Type B pancreatic cell (in vitro differentiated cells): ENCODE measurements around the gene TMEM167A. TPM values are rescaled to one million over a fixed set of nuclear protein-coding genes. Genes with fewer than 3 reads are reported as not detected.

ENCODE experiments used
- DNase-seq: peaks from one replicate; pipeline ENCODE4 v3.0.0; 2021; ENCODE audit warnings: mixed read lengths; ENCODE audit not compliant: unreplicated experiment; ENCODE audit errors: extremely low spot score
- H3K27ac Mint-ChIP-seq: 2 replicates; pipeline ENCODE4 v1.8.0; 2021; ENCODE audit warnings: mild to moderate bottlenecking, mixed read lengths
- H3K27me3 Mint-ChIP-seq: 2 replicates; pipeline ENCODE4 v1.8.0; 2021; ENCODE audit warnings: mixed read lengths
- H3K36me3 Mint-ChIP-seq: 2 replicates; pipeline ENCODE4 v1.8.0; 2021; ENCODE audit warnings: mixed read lengths
- H3K4me1 Mint-ChIP-seq: one replicate; pipeline ENCODE4 v1.8.0; 2021; ENCODE audit warnings: mixed read lengths; ENCODE audit not compliant: unreplicated experiment
- H3K4me3 Mint-ChIP-seq: 2 replicates; pipeline ENCODE4 v1.8.0; 2021; ENCODE audit warnings: mild to moderate bottlenecking, mixed read lengths
- H3K9me3 Mint-ChIP-seq: 2 replicates; pipeline ENCODE4 v1.8.0; 2021; ENCODE audit warnings: mixed read lengths
- total RNA-seq: library from RNA; stranded (reverse); gene quantifications from 2 replicates; pipeline ENCODE4 v1.2.1, GENCODE V29; 2021; ENCODE audit warnings: low replicate concordance
- TF ChIP-seq, protein P1 (sequence below): fragments of 200-600 bp; sonication (generic); conservative IDR thresholded peaks from 2 replicates; pipeline ENCODE4 v1.5.0; 2021; ENCODE audit warnings: antibody characterized with exemption, mild to moderate bottlenecking

TMEM167A gene
- total RNA-seq, 1 donor from 2014 or later = 107 TPM

GRCh38 chr5:83035373-83036100 lies 41.7 kb downstream of the TMEM167A start:
- H3K4me1 Mint-ChIP-seq = peaks cover 39% of the 10 kb centered on the region
- TF ChIP-seq, protein P1, sequence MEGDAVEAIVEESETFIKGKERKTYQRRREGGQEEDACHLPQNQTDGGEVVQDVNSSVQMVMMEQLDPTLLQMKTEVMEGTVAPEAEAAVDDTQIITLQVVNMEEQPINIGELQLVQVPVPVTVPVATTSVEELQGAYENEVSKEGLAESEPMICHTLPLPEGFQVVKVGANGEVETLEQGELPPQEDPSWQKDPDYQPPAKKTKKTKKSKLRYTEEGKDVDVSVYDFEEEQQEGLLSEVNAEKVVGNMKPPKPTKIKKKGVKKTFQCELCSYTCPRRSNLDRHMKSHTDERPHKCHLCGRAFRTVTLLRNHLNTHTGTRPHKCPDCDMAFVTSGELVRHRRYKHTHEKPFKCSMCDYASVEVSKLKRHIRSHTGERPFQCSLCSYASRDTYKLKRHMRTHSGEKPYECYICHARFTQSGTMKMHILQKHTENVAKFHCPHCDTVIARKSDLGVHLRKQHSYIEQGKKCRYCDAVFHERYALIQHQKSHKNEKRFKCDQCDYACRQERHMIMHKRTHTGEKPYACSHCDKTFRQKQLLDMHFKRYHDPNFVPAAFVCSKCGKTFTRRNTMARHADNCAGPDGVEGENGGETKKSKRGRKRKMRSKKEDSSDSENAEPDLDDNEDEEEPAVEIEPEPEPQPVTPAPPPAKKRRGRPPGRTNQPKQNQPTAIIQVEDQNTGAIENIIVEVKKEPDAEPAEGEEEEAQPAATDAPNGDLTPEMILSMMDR = no peak
- no peaks in the 10 kb centered on the region for H3K9me3 Mint-ChIP-seq
- no peak for DNase-seq
- H3K27me3 Mint-ChIP-seq = no peaks in the 10 kb centered on the region
- no peak overlapping the region for H3K4me3 Mint-ChIP-seq
- no peaks in the 10 kb centered on the region for H3K36me3 Mint-ChIP-seq
- no peak overlapping the region for H3K27ac Mint-ChIP-seq

DNA sequence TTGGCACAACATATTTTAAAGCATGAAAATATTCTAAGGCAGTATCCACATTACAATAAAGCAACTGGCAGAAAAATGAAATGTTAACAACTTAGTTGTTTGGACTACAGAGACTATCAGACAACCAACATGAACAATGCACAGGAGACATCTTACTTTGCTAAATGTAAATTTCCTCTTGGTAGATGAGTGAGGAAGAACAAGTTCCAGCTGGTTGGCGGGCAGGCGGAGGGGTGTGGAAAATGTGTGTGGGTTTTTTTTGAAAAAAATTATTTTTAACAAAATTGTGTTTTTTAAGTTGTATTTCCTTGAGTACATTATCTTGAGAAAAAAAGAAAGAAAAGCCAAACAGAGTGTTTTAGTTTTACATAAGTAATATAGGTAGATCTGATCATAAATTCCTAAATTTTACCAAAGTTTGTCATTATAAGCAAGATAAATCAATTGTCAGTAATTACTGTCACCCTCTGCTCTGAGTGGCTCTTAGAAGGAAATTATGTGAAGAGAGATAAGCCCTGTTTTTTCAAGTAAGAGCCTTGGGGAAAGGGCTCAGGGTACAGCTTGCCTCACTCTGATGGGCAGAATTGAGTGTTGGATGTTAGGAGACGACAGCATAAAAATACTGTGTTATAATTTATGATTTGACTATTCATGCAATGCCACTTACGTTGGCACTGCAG lies 42.5 kb downstream of the TMEM167A start:
- DNase-seq = no peak
- Mint-ChIP-seq H3K27me3 (no peaks in the 10 kb centered on the region), H3K27ac (no peak overlapping the region), H3K4me3 (no peak overlapping the region), H3K9me3 (no peaks in the 10 kb centered on the region), H3K36me3 (no peaks in the 10 kb centered on the region), H3K4me1 (peaks cover 39% of the 10 kb centered on the region)
- TF ChIP-seq, protein P1 = no peak

DNA sequence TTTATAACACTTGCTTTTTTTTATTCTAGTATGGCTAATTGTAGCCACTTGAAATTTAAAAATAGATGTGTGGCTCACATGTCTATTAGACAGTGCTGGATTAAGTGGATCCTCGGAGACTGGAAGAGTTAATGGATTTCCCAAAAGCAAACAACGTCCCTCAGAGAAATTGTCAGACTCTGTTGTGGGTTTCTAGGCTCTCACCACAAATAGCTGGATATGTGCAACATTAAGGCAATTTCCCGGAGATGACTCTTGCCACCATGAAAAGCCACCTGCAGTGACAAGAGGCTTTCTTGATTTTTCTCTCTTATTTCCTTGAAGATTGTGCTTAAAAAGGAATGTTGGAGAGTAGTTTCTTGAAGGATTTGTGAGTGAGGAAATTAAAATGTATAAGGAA lies 43.2 kb downstream of the TMEM167A start:
- Mint-ChIP-seq H3K4me3 (no peak overlapping the region), H3K4me1 (peaks cover 39% of the 10 kb centered on the region), H3K27me3 (no peaks in the 10 kb centered on the region), H3K36me3 (no peaks in the 10 kb centered on the region), H3K27ac (no peak overlapping the region), H3K9me3 (no peaks in the 10 kb centered on the region)
- DNase-seq = no peak
- TF ChIP-seq, protein P1 = no peak

GRCh38 chr5:83031381-83031780 lies 45.8 kb downstream of the TMEM167A start:
- Mint-ChIP-seq H3K9me3 (no peaks in the 10 kb centered on the region), H3K4me1 (peaks cover 34% of the 10 kb centered on the region), H3K27ac (no peak overlapping the region), H3K36me3 (no peaks in the 10 kb centered on the region), H3K4me3 (no peak overlapping the region), H3K27me3 (no peaks in the 10 kb centered on the region)
- DNase-seq = no peak
- TF ChIP-seq, protein P1 = no peak

DNA sequence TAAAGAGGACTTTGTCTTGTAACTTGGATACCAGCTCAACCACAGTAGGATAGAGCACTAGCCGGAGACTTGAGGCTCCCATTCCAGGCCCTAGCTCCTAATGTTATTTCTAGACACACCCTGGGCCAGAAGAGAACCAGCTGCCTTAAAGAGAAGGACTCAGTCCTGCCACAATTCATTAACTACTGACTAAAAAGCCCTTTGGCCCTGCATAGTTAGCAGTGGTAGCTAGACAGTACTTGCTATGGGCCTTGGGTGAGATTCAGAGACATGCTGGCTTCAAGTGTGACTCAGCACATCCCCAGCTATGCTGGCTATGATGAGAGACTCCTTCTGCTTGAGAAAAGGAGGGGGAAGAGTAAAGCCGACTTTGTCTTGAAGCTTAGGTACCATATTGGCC lies 47.3 kb downstream of the TMEM167A start:
- Mint-ChIP-seq H3K36me3 (no peaks in the 10 kb centered on the region), H3K4me3 (no peak overlapping the region), H3K9me3 (no peaks in the 10 kb centered on the region), H3K4me1 (peaks cover 28% of the 10 kb centered on the region), H3K27me3 (no peaks in the 10 kb centered on the region), H3K27ac (no peak overlapping the region)
- DNase-seq = no peak
- TF ChIP-seq, protein P1 = no peak
